Uterus (tissue), 4 donors: ENCODE measurements around the gene TBX21. TPM values are rescaled to one million over a fixed set of nuclear protein-coding genes. Genes with fewer than 3 reads are reported as not detected.

Experiments
- DNase-seq, 2 donors: peaks; one replicate each; pipeline ENCODE4 v3.0.0-alpha.2; 2019 to 2020
- H3K27ac ChIP-seq, 2 donors: fragments of 200-600 bp; sonication (generic); 1 replicate in 1 of 2; 2 replicates in 1 of 2; pipeline ENCODE4 v1.5.1; 2016 to 2018
- H3K27me3 ChIP-seq, 2 donors: fragments of 200-600 bp; sonication (generic); one replicate each; pipeline ENCODE4 v1.5.1; 2018 to 2019; ENCODE audit warnings: control low read depth in 1 of 2
- H3K36me3 ChIP-seq, 2 donors: fragments of 200-600 bp; sonication (generic); one replicate each; pipeline ENCODE4 v1.5.1; 2019; ENCODE audit warnings: control low read depth in 1 of 2
- H3K4me1 ChIP-seq, 2 donors: fragments of 200-600 bp; sonication (generic); one replicate each; pipeline ENCODE4 v1.5.1; 2018 to 2019; ENCODE audit warnings: control low read depth in 1 of 2
- H3K4me3 ChIP-seq, 2 donors: fragments of 200-600 bp; sonication (generic); 1 replicate in 1 of 2; 2 replicates in 1 of 2; pipeline ENCODE4 v1.5.1; 2018 to 2019; ENCODE audit warnings: mild to moderate bottlenecking in 1 of 2
- H3K9me3 ChIP-seq, 2 donors: fragments of 200-600 bp; sonication (generic); one replicate each; pipeline ENCODE4 v1.5.1; 2019; ENCODE audit warnings: control low read depth in 1 of 2
- CTCF ChIP-seq, 4 experiments: fragments of 200-600 bp in 2 of 4; fragments of 450-650 bp in 2 of 4; sonication (generic) in 2 of 4; IDR thresholded peaks; one replicate each; pipeline ENCODE4 v1.5.1; 2016 to 2019; ENCODE audit warnings: antibody characterized with exemption in 4 of 4, mild to moderate bottlenecking in 2 of 4, moderate library complexity in 1 of 4
- POLR2A ChIP-seq, 2 donors: fragments of 450-650 bp; IDR thresholded peaks; one replicate each; pipeline ENCODE4 v1.6.1; 2016; ENCODE audit warnings: antibody characterized with exemption in 2 of 2, mild to moderate bottlenecking in 1 of 2, moderate library complexity in 1 of 2
- intact Hi-C: fragments of 100-400 bp; cut with DNase I; formaldehyde crosslinking; loops from one replicate; pipeline ENCODE4 v1.15.1; 2023; ENCODE audit warnings: low total_unique reads
- total RNA-seq, 4 donors: library from RNA; depleted of rRNA in 3 of 4; stranded (reverse); fragments of >200 nt in 3 of 4; gene quantifications; one replicate each; pipeline versions ENCODE4 v1.1.0 to v1.2.4, GENCODE V29; 2014 to 2023
- donor health status: DM: yes; HTN: yes; CAD: no.

Gene TBX21
- total RNA-seq, 4 donors from 2014 or later = 0.49 to 0.51 TPM; not detected in 2

DNA sequence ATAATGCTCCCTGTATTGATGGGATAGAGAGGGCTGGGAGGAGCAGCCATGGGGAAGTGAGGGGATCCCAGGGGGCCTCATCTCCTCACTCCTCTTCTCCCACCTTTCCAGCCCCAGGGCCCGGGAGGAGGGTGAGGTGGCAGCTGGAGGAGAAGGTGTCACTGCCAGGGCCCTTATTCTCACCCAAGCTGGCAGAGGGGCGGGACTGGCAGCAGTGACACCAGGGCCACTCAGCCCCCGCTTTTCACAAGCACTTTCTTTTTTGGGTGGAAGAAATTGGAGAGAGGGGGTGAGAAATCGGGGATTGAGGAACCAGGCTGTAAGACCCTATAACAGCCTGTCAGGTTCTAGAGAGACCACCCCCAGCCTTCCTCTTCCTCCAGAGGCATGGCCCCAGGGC, 2.4 kb upstream of the TBX21 start:
- peaks cover 0 to 6% of the 10 kb centered on the region in 2 donors for H3K4me1 ChIP-seq
- TF ChIP-seq POLR2A (IDR thresholded peaks at IDR 0.05) (no peak), CTCF (IDR thresholded peaks at IDR 0.05) (no peak)
- no peaks in the 10 kb centered on the region for H3K9me3 ChIP-seq
- no peak overlapping the region for H3K27ac ChIP-seq
- DNase-seq = no peak
- H3K36me3 ChIP-seq = no peaks in the 10 kb centered on the region
- intact Hi-C loops = no loop called here
- H3K4me3 ChIP-seq = no peak overlapping the region
- peaks cover 0 to 3% of the 10 kb centered on the region in 2 donors for H3K27me3 ChIP-seq

DNA sequence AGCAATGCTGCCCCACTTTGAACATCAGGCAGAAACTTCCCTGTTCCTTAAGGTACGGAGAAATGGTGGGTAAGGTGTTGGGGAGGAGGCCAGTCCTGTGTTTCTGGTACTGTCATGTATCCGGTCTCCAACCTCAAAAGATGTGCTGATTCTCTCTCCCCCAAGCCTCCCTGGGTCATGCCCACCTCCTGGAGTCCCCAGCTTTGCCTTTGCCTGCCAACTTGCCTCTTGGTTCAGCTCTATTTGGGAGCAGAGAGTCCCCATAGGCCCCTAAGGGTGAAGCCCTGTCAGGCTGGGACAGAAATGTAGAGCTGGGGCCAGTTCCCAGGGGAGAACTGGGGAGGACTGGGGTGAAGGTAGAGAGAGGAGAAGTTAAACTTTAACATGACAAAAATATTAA, 1.6 kb upstream of the TBX21 start:
- Histone ChIP-seq H3K4me1 (peaks cover 0 to 6% of the 10 kb centered on the region in 2 donors), H3K36me3 (no peaks in the 10 kb centered on the region), H3K27ac (no peak overlapping the region), H3K9me3 (no peaks in the 10 kb centered on the region), H3K27me3 (peaks cover 0 to 3% of the 10 kb centered on the region in 2 donors), H3K4me3 (no peak overlapping the region)
- no peak for DNase-seq
- intact Hi-C loops = no loop called here
- no peak for TF ChIP-seq POLR2A (IDR thresholded peaks at IDR 0.05)
- TF ChIP-seq CTCF (IDR thresholded peaks at IDR 0.05) = no peak

GRCh38 chr17:47732399-47733046, 513 bp upstream of the TBX21 start:
- Histone ChIP-seq H3K9me3 (no peaks in the 10 kb centered on the region), H3K4me1 (peaks cover 0 to 6% of the 10 kb centered on the region in 2 donors), H3K27me3 (peaks cover 0 to 3% of the 10 kb centered on the region in 2 donors), H3K4me3 (no peak overlapping the region), H3K36me3 (no peaks in the 10 kb centered on the region), H3K27ac (no peak overlapping the region)
- TF ChIP-seq CTCF (IDR thresholded peaks at IDR 0.05) = no peak
- TF ChIP-seq POLR2A (IDR thresholded peaks at IDR 0.05) = no peak
- DNase-seq = no peak
- intact Hi-C loops = no loop called here

DNA sequence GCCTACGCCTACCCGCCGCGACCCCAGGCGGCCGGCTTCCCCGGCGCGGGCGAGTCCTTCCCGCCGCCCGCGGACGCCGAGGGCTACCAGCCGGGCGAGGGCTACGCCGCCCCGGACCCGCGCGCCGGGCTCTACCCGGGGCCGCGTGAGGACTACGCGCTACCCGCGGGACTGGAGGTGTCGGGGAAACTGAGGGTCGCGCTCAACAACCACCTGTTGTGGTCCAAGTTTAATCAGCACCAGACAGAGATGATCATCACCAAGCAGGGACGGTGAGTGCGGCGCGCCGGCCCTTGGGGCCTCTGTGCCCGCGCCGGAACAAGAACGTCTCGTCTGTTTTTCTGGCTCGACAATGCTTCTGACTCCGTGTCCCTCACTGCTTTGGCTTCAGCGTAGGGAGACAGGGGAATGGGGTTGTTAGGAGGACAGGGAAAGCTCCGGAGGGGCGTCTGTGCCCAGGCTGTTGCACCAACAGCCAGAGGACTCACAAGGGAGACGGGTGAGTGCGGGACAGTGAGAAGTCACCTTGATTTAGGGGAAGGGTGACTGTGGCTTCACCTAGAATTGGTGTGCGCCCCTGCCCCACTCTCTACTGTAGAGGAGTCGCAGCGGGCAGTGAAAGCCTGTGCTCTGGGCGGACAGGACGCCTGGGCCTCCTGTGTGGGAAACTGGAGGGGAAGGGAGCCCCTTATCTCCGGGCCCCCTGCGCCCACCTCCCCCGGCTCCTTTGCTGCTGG, 806 bp downstream of the TBX21 start:
- H3K27ac ChIP-seq = no peak overlapping the region
- peak overlapping the region in 1 of 2 donors; percentile 25 for H3K4me3 ChIP-seq
- DNase-seq = no peak
- H3K4me1 ChIP-seq = peaks cover 0 to 6% of the 10 kb centered on the region in 2 donors
- intact Hi-C loops = no loop called here
- TF ChIP-seq POLR2A (IDR thresholded peaks at IDR 0.05) (no peak), CTCF (IDR thresholded peaks at IDR 0.05) (no peak)
- no peaks in the 10 kb centered on the region for H3K9me3 ChIP-seq
- H3K27me3 ChIP-seq = peaks cover 0 to 3% of the 10 kb centered on the region in 2 donors
- no peaks in the 10 kb centered on the region for H3K36me3 ChIP-seq

GRCh38 chr17:47735139-47735464, 2.1 kb downstream of the TBX21 start:
- Histone ChIP-seq H3K27ac (no peak overlapping the region), H3K27me3 (peaks cover 0 to 3% of the 10 kb centered on the region in 2 donors), H3K36me3 (no peaks in the 10 kb centered on the region), H3K9me3 (no peaks in the 10 kb centered on the region), H3K4me1 (peaks cover 0 to 6% of the 10 kb centered on the region in 2 donors), H3K4me3 (no peak overlapping the region)
- intact Hi-C loops = no loop called here
- TF ChIP-seq POLR2A (IDR thresholded peaks at IDR 0.05) (no peak), CTCF (IDR thresholded peaks at IDR 0.05) (no peak)
- no peak for DNase-seq
